ENCODE data around the gene SUPT6H. TPM values are rescaled to one million over a fixed set of nuclear protein-coding genes. Genes with fewer than 3 reads are reported as not detected.
"Not testable (repeated sequence)": the region's sequence is repeated elsewhere in the genome, so short reads cannot be mapped to it uniquely, and the experiment has no call there.

SUPT6H gene
- total RNA-seq, 2 donors from 2014 or later, result 54.4 to 57.6 TPM

GRCh38 chr17:28644787-28645575 lies 17.0 kb upstream of the SUPT6H start, which contains the start of gene BLTP2:
BLTP2 (minus strand) TSS chr17:28645158; CDS start chr17:28645056, 102 bp downstream.
- peak; percentile 99 for DNase-seq (ENCODE audit: low spot score)
- intact Hi-C loops (cut with DNase I), result loop anchor here in 1 of 2 donors (5.0 kb wide), 1 partner anchor 1467 kb away; no protein-coding TSS in a partner anchor

GRCh38 chr17:28645576-28645939 lies 16.4 kb upstream of the SUPT6H start:
- intact Hi-C loops (cut with DNase I), result no loop called here
- DNase-seq (ENCODE audit: low spot score), result no peak

GRCh38 chr17:28646039-28646754 lies 15.8 kb upstream of the SUPT6H start:
- DNase-seq (ENCODE audit: low spot score), result no peak
- intact Hi-C loops (cut with DNase I), result no loop called here

GRCh38 chr17:28648698-28649097 lies 13.3 kb upstream of the SUPT6H start:
- DNase-seq (ENCODE audit: low spot score), result no peak
- intact Hi-C loops (cut with DNase I), result no loop called here

- intact Hi-C loops (cut with DNase I), result loop anchor here in 1 of 2 donors (10.0 kb wide), 1 partner anchor 1120 kb away; no protein-coding TSS in a partner anchor
Observed at GRCh38 chr17:28655160-28655559, 6.8 kb upstream of the SUPT6H start.

GRCh38 chr17:28657756-28658155 lies 4.2 kb upstream of the SUPT6H start:
- DNase-seq (ENCODE audit: low spot score), result no peak
- intact Hi-C loops (cut with DNase I), result loop anchor here in 1 of 2 donors (10.0 kb wide), 1 partner anchor 1123 kb away; no protein-coding TSS in a partner anchor

More at GRCh38 chr17:28655160-28655559, 6.8 kb upstream of the SUPT6H start:
- DNase-seq (ENCODE audit: low spot score), result peak; percentile 17

- intact Hi-C loops (cut with DNase I), result loop anchor here in 1 of 2 donors (10.0 kb wide), 1 partner anchor 1124 kb away; no protein-coding TSS in a partner anchor
- not testable (repeated sequence) for DNase-seq (ENCODE audit: low spot score)
Observed at GRCh38 chr17:28658342-28658741, 3.7 kb upstream of the SUPT6H start.

- not testable (repeated sequence) for DNase-seq (ENCODE audit: low spot score)
- intact Hi-C loops (cut with DNase I), result loop anchor here in 1 of 2 donors (10.0 kb wide), 1 partner anchor 1124 kb away; no protein-coding TSS in a partner anchor
Observed at GRCh38 chr17:28658766-28659496, 3.1 kb upstream of the SUPT6H start.

- DNase-seq (ENCODE audit: low spot score), result peak; percentile 48
- intact Hi-C loops (cut with DNase I), result loop anchor here in 1 of 2 donors (10.0 kb wide), 1 partner anchor 1125 kb away; no protein-coding TSS in a partner anchor
Observed at GRCh38 chr17:28659497-28659881, 2.5 kb upstream of the SUPT6H start.

- intact Hi-C loops (cut with DNase I), result no loop called here
- DNase-seq (ENCODE audit: low spot score), result no peak
Observed at GRCh38 chr17:28662527-28662829, 473 bp downstream of the SUPT6H start.

GRCh38 chr17:28663723-28664122 lies 1.7 kb downstream of the SUPT6H start:
- intact Hi-C loops (cut with DNase I), result no loop called here
- DNase-seq (ENCODE audit: low spot score), result no peak

GRCh38 chr17:28665994-28666393 lies 4.0 kb downstream of the SUPT6H start:
- intact Hi-C loops (cut with DNase I), result no loop called here
- DNase-seq (ENCODE audit: low spot score), result no peak

- intact Hi-C loops (cut with DNase I), result no loop called here
- DNase-seq (ENCODE audit: low spot score), result no peak
Observed at GRCh38 chr17:28667870-28668269, 5.9 kb downstream of the SUPT6H start.

GRCh38 chr17:28669918-28670317 lies 7.9 kb downstream of the SUPT6H start:
- intact Hi-C loops (cut with DNase I), result no loop called here
- no peak for DNase-seq (ENCODE audit: low spot score)

GRCh38 chr17:28675490-28675889 lies 13.5 kb downstream of the SUPT6H start:
- intact Hi-C loops (cut with DNase I), result no loop called here
- DNase-seq (ENCODE audit: low spot score), result no peak

GRCh38 chr17:28675980-28676379 lies 14.0 kb downstream of the SUPT6H start:
- DNase-seq (ENCODE audit: low spot score), result no peak
- intact Hi-C loops (cut with DNase I), result no loop called here

GRCh38 chr17:28682655-28683054 lies 20.6 kb downstream of the SUPT6H start:
- peak; percentile 19 for DNase-seq (ENCODE audit: low spot score)
- intact Hi-C loops (cut with DNase I), result no loop called here

GRCh38 chr17:28684963-28685362 lies 23.0 kb downstream of the SUPT6H start:
- peak; percentile 18 for DNase-seq (ENCODE audit: low spot score)
- intact Hi-C loops (cut with DNase I), result no loop called here

GRCh38 chr17:28685366-28685765 lies 23.4 kb downstream of the SUPT6H start:
- DNase-seq (ENCODE audit: low spot score), result peak; percentile 14
- intact Hi-C loops (cut with DNase I), result no loop called here

- DNase-seq (ENCODE audit: low spot score), result peak; percentile 19
- intact Hi-C loops (cut with DNase I), result no loop called here
Observed at GRCh38 chr17:28686296-28686695, 24.3 kb downstream of the SUPT6H start.
